Right cardiac atrium (tissue), 5 donors: ENCODE data around the gene AAGAB. TPM values are rescaled to one million over a fixed set of nuclear protein-coding genes. Genes with fewer than 3 reads are reported as not detected.
A peak's percentile ranks its signal among the peaks of the same experiment; 100 is the strongest.

Source experiments
- ATAC-seq, 2 donors: fragments of 200-7000 bp; cut with Tn5 transposase; one replicate each; pipeline versions ENCODE4 v1.8.0 to v1.9.1; 2020; ENCODE audit warnings: moderate library complexity in 2 of 2, mild to moderate bottlenecking in 1 of 2
- DNase-seq, 3 donors: peaks; one replicate each; pipeline ENCODE4 v3.0.0-alpha.2; 2020
- H3K27ac ChIP-seq: one replicate; pipeline ENCODE4 v1.5.1; 2013; ENCODE audit warnings: mild to moderate bottlenecking, low read length, control low read depth, moderate library complexity
- H3K27me3 ChIP-seq: one replicate; pipeline ENCODE4 v1.6.1; 2013; ENCODE audit not compliant: control insufficient read depth, insufficient read depth
- H3K4me1 ChIP-seq: one replicate; pipeline ENCODE4 v1.6.1; 2013; ENCODE audit warnings: low read length; ENCODE audit not compliant: control insufficient read depth, insufficient read depth
- H3K4me3 ChIP-seq: one replicate; pipeline ENCODE4 v1.5.1; 2013; ENCODE audit warnings: low read length, control low read depth
- H3K9me3 ChIP-seq: one replicate; pipeline ENCODE4 v1.6.1; 2013; ENCODE audit warnings: low read length; ENCODE audit not compliant: control insufficient read depth
- WGBS: extraction: QIAGEN DNeasy Blood & Tissue Kit; methylation state at CpG from one replicate; pipeline ENCODE4 v1.1.7; 2013; 5-methylcytosine and 5-hydroxymethylcytosine counted together
- intact Hi-C, 4 donors: fragments of 100-400 bp; cut with DNase I; formaldehyde crosslinking; loops; one replicate each; pipeline versions ENCODE4 v1.11.0 to v1.14.0; 2022 to 2023
- polyA plus RNA-seq: library from polyadenylated mRNA; stranded (reverse); fragments of 200-250 nt; gene quantifications from one replicate; pipeline ENCODE4 v1.2.3, GENCODE V29; 2013
- total RNA-seq, 4 donors: library from RNA; stranded (reverse); fragmentation: NEBNext Ultra II Directional; extraction: Animal tissue kit (Norgen Biotek cat#: 25700); gene quantifications; one replicate each; pipeline ENCODE4 v1.2.1, GENCODE V29; 2021
- donor health status: healthy with polysubstance abuse.
- donor health status: DM: no; HTN: yes; CAD: no.
- donor health status: DM: no; HTN: no; CAD: no.
- donor health status: DM: no; HTN: yes; CAD: no; lungs with severe emphysema.
- donor health status: DM: yes; HTN: yes; CAD: no.

Gene AAGAB
- total and polyA plus RNA-seq, 5 donors = 9.3 to 34.1 (median 20.7) TPM

- peak in 2 of 3 donors; percentile 64 to 70 for DNase-seq
- 53% methylated on average over 4 of the region's 4 CpGs for WGBS
- ATAC-seq = no peak
These were observed 67.8 kb downstream of the AAGAB start for GRCh38 chr15:67186688-67187087.

GRCh38 chr15:67186226-67186649, 68.2 kb downstream of the AAGAB start:
- intact Hi-C loops = loop anchor here in 1 of 4 donors (5.0 kb wide), 1 partner anchor 119 kb away; the partner anchor contains the start of gene SMAD3
- peaks cover 33% of the 10 kb centered on the region for H3K4me1 ChIP-seq
- ATAC-seq = peak; percentile 49 to 56
- no peaks in the 10 kb centered on the region for H3K27me3 ChIP-seq
- peak overlapping the region; percentile 81 for H3K27ac ChIP-seq
- peak; percentile 78 to 91 (median 90) for DNase-seq
- 17% methylated on average over 6 of the region's 6 CpGs for WGBS
- no peak overlapping the region for H3K4me3 ChIP-seq
- no peaks in the 10 kb centered on the region for H3K9me3 ChIP-seq

More at GRCh38 chr15:67186688-67187087, 67.8 kb downstream of the AAGAB start:
- intact Hi-C loops = loop anchor here in 1 of 4 donors (5.0 kb wide), 1 partner anchor 119 kb away; the partner anchor contains the start of gene SMAD3
- peak overlapping the region; percentile 81 for H3K27ac ChIP-seq
- H3K27me3 ChIP-seq = no peaks in the 10 kb centered on the region
- H3K4me3 ChIP-seq = no peak overlapping the region
- peaks cover 33% of the 10 kb centered on the region for H3K4me1 ChIP-seq
- H3K9me3 ChIP-seq = no peaks in the 10 kb centered on the region

GRCh38 chr15:67185621-67186225, 68.7 kb downstream of the AAGAB start:
- H3K4me1 ChIP-seq = peaks cover 33% of the 10 kb centered on the region
- no peaks in the 10 kb centered on the region for H3K9me3 ChIP-seq
- no peak overlapping the region for H3K4me3 ChIP-seq
- intact Hi-C loops = loop anchor here in 1 of 4 donors (5.0 kb wide), 1 partner anchor 118 kb away; the partner anchor contains the start of gene SMAD3
- ATAC-seq = no peak
- peak in 2 of 3 donors; percentile 36 to 65 for DNase-seq
- H3K27ac ChIP-seq = peak overlapping the region; percentile 81
- WGBS = 62% methylated on average over 9 of the region's 9 CpGs
- no peaks in the 10 kb centered on the region for H3K27me3 ChIP-seq

GRCh38 chr15:67185051-67185450, 69.4 kb downstream of the AAGAB start:
- intact Hi-C loops = loop anchor here in 1 of 4 donors (5.0 kb wide), 1 partner anchor 118 kb away; the partner anchor contains the start of gene SMAD3
- no peak for ATAC-seq
- Histone ChIP-seq H3K27ac (peak overlapping the region; percentile 81), H3K4me3 (no peak overlapping the region), H3K4me1 (peaks cover 33% of the 10 kb centered on the region), H3K9me3 (no peaks in the 10 kb centered on the region), H3K27me3 (no peaks in the 10 kb centered on the region)
- WGBS = 81% methylated on average over 6 of the region's 6 CpGs
- peak in 2 of 3 donors; percentile 36 to 62 for DNase-seq

- Histone ChIP-seq H3K9me3 (no peaks in the 10 kb centered on the region), H3K27ac (no peak overlapping the region), H3K4me3 (no peak overlapping the region), H3K27me3 (no peaks in the 10 kb centered on the region), H3K4me1 (peaks cover 30% of the 10 kb centered on the region)
- intact Hi-C loops = no loop called here
- WGBS = 76% methylated on average over 18 of the region's 18 CpGs
- DNase-seq = peak in 2 of 3 donors; percentile 64 to 69
- no peak for ATAC-seq
These were observed 70.1 kb downstream of the AAGAB start for GRCh38 chr15:67184208-67184925.

- H3K4me1 ChIP-seq = peaks cover 27% of the 10 kb centered on the region
- DNase-seq (peak in 1 of 3 donors; percentile 9), ATAC-seq (no peak)
- H3K9me3 ChIP-seq = no peaks in the 10 kb centered on the region
- H3K4me3 ChIP-seq = no peak overlapping the region
- no peak overlapping the region for H3K27ac ChIP-seq
- intact Hi-C loops = no loop called here
- no peaks in the 10 kb centered on the region for H3K27me3 ChIP-seq
- 79% methylated on average over 7 of the region's 7 CpGs for WGBS
These were observed 70.9 kb downstream of the AAGAB start for GRCh38 chr15:67183443-67184169.

- 94% methylated on average over 15 of the region's 15 CpGs for WGBS
- intact Hi-C loops = no loop called here
- DNase-seq = peak in 1 of 3 donors; percentile 27
- Histone ChIP-seq H3K4me1 (peaks cover 16% of the 10 kb centered on the region), H3K27ac (no peak overlapping the region), H3K27me3 (no peaks in the 10 kb centered on the region), H3K4me3 (no peak overlapping the region), H3K9me3 (no peaks in the 10 kb centered on the region)
- no peak for ATAC-seq
These were observed 73.2 kb downstream of the AAGAB start for GRCh38 chr15:67181221-67181639.

- no peaks in the 10 kb centered on the region for H3K27me3 ChIP-seq
- no peak overlapping the region for H3K4me3 ChIP-seq
- peaks cover 12% of the 10 kb centered on the region for H3K4me1 ChIP-seq
- ATAC-seq = no peak
- no peak overlapping the region for H3K27ac ChIP-seq
- WGBS = 89% methylated on average over 10 of the region's 10 CpGs
- peak in 1 of 3 donors; percentile 44 for DNase-seq
- intact Hi-C loops = no loop called here
- H3K9me3 ChIP-seq = no peaks in the 10 kb centered on the region
These were observed 73.8 kb downstream of the AAGAB start for GRCh38 chr15:67180514-67181191.

- Histone ChIP-seq H3K27ac (no peak overlapping the region), H3K27me3 (no peaks in the 10 kb centered on the region), H3K9me3 (no peaks in the 10 kb centered on the region), H3K4me1 (peaks cover 10% of the 10 kb centered on the region), H3K4me3 (no peak overlapping the region)
- peak in 2 of 3 donors; percentile 70 to 71 for DNase-seq
- 78% methylated on average over 11 of the region's 11 CpGs for WGBS
- no peak for ATAC-seq
- intact Hi-C loops = no loop called here
These were observed 74.4 kb downstream of the AAGAB start for GRCh38 chr15:67180035-67180434.

GRCh38 chr15:67179411-67179995, 75.0 kb downstream of the AAGAB start:
- DNase-seq = peak in 1 of 3 donors; percentile 18
- WGBS = 87% methylated on average over 9 of the region's 9 CpGs
- no peak for ATAC-seq
- intact Hi-C loops = no loop called here
- Histone ChIP-seq H3K4me1 (peaks cover 10% of the 10 kb centered on the region), H3K27me3 (no peaks in the 10 kb centered on the region), H3K9me3 (no peaks in the 10 kb centered on the region), H3K4me3 (no peak overlapping the region), H3K27ac (peak overlapping the region; percentile 5)
